HUDEP-2 (cell line): ENCODE data around the gene STUM.
"Not testable (repeated sequence)": the region's sequence is repeated elsewhere in the genome, so short reads cannot be mapped to it uniquely, and the experiment has no call there.

ENCODE experiments used
- DNase-seq, 76 experiments: peaks; one replicate each; lab custom pipeline; 2025; ENCODE audit not compliant: unreplicated experiment in 76 of 76; lab: John Stamatoyannopoulos, UW

STUM gene

DNA sequence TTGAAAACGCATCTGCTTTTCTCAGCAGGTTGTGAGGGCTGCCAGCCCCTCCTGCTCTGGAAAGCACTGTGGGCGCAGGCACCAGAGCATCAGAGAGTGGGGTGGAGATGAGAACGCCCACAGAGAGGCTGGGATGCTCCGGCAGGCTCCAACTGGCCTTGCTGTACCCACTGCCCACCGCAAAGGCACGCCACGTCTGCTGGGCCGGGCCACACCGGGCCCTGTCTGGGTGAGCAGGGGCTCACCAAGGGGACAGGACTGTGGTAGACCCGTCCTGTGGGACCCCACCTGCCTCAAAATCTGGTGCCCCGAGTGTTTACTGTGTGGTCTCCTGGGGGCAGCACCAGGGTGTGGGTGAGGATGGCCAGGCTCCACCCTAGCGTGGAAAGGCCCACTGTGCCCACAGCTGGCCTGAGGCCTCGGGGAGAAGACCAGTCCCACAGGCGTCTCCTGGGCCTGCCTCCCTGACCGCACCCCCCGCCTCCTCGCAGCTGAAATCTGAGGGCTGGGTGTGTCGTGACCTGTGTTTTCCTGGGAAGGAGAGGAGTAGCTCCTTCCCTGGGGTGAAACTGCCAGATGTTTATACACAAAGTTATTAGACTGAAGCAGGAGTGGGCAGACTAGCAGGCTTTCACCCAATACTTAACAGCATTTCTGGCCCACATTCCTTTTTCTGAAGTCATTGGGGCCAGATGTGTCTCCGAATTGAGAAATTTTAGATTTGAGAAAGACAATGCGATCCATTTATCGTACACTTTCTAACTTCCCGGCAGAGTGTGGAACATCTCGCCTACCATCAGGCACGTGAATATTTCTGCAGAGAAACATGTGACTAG is 53.8 kb downstream of the STUM start:
- no peak for DNase-seq

DNA sequence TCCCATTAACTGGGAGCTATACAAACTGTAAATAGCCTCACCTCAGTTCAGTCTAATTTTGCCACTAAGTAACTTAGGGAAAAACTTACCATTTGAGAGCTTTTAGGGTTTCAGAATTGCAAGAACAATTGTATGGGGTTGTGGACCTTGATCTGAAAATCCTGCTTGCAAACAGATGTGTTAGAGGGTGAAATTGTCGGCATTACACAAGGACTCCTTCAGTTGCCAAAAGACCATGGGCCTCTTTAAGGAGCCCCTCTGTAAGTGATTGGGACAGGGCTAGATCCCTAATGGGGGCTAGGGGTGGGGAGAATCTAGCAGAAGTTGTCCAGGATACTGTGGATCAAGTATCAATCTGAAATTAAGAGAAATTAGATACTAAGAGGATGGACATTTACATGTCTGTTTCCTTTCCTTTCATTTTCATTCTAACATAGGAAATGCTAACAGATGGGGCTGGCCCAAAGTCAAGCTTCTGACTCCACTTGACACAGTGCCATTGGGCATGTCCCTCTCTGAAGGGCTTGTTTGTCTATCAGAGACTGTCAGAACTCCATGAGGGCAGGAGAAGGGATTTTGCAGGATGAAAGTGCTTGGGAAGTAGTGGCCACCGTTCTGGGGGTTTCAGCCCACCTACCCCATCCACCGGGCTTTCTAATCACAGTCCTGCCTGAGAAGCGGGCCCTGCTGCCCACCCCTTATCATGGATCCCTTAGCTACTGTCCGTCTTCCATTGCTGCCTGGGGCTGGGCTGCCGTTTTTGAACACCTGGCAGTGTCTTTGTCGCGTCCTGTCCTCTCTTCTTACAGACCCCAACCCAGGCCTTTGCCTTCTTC is 54.7 kb downstream of the STUM start:
- DNase-seq = peak in 1 of 76 experiments; percentile 16

DNA sequence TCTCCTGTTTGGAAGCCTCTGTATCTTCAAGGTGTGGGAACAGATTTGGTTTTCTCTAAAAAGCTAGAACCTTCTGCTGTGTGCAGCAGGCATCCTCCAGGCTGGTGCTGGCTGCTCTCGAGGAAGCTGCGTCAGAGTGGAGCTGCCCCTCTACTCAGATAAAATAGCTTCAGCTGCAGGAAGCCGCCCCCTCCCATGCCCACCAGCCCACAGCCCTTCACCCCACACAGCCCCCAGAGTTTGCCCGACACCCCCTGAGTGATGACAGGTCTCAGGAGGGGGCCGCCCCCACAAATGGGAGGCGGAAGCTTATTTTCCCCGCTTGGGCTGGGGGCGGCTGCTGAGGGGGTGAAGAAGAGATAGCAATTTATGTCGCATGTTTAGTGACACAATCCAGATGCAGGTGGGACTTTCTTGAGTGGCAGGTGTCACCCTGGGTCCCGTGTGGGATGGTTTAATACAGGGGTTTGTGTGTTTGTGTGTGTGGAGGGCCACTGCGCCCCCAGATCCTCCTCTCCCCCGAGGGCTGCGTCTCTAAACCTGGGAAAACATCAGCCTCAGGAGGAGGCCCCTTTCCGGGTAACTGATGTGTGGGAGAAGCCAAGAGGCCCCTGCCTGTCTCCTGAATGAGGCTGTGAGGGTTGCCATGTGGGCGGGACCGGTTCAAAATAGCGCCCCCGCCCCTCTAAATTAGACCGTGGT is 55.4 kb downstream of the STUM start:
- DNase-seq = no peak

DNA sequence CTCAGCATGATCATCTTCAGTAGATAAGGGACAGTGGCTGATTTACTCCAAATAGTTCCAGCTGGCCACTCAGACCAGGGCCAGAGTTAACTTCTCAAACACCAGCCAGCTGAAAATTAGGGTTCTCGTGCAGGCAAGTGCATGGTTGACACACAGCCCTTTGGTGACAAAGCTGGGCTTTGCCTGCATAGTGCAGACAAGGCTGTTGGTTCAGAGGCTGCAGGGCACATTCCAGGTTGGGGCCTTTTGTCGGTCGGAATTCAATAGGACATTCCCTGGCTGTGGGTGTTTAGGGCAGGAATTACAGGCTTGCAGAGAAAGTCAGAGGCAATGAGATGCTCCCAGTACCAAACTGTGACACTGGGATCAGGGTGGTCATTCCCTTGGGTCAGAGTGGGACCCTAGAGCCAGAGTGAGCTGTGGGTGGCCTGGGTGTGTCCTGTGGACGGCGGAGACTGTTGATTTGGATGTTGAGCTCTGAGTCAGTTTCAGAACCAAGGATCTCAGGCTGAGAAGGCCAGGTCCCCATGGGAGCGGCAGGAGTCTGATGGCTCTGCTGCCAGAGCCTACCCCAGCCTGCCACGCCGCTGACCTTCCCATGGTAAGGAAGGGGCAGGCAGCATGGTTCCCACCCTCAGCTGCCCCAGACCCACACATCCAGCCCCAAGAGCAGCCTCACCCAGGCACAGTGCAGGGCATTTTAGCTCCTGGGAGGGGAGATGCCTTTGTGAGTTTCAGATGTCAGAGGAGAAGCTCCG is 56.2 kb downstream of the STUM start:
- no peak for DNase-seq

DNA sequence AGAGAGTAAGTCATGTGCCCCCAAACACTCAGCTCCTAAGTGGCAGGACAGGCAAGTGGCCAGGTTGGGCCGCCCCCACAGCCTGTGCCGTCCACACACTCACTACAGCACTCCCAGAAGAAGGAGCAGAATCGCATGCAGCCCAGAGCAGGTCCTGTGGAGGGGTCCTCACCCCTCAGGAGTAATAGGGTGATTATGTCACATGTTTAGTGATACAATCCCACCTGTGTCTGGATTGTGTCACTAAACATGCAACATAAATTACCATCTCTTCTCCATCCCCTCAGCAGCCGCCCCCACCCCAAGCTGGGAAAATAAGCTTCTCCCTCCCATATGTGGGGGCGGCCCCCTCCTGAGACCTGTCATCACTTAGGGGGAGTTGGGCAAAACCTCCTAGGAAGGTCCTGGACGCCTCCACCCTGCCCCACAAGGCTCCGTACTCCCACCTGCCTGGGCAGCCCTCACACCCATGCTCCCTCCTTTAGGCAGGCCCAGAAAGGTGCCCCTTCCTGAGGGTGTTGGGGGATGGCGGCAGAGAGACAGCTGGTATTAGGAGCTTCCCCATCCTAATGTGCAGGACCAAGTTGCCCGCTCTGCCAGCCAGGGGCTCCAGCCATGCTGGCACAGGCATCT is 56.9 kb downstream of the STUM start:
- DNase-seq = no peak

DNA sequence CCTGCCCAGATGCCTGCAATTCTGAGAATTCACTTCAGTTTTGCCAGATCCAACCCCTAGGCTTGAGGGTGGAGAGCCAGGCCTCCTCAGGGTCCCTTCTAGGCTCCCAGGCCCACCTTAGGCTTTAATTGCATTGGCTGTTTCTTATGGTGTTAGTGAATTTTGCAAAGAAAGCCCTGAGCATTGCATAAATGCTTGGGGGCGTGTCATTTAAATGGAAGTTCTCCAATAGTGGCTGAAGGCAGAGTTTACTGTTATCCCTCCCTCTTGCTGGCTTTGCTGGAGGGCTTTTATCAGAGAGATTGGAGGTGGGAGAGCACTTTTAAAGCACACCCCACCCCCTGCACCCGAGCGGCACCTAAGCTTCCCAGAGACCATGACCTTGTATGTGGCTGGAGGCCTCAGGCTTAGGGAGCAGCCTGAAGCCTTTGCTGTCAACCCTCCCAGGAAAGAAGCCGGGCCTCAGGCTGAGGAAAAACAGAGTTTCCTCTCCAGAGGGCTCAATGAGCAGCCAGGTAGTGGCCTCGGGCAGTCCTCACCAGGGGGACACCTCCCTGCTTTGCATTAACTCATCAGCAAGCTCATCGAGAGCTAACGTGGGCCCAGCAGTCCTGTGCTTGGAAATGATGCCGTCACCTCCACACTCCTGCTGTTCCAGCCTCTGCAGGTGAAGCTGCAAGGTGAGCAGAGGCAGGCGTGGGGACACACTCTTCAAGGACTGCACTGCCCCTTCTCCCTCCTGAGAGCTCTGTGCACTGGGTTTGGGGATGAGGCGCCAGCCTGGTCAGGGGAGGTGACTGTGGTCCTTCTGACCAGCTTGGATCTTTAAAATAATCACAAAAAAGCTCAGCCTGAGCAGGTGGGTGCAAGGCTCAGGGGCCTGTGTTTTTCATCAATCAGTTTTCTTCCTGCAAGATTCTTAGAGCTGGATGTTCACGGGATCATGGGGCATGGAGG is 58.0 kb downstream of the STUM start:
- no peak for DNase-seq

DNA sequence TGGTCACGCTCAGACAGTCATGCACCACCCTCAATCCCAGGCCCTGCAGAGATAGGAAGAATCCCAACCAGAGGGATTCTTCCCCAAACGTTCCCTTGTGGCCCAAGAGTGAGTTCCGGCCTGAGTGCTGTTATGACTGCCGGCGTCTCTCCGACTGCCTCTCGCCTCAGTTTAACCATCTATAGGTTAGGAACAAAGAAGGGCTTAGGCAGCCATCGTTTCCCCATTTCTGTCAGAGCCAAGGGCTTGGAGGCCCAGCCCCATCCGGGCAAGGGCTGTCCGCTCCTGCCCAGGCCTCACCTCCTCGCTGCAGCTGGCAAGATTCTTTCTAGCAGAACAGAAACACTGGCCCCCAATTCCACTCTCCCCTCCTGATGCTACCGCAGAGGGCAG is 58.7 kb downstream of the STUM start:
- no peak for DNase-seq

DNA sequence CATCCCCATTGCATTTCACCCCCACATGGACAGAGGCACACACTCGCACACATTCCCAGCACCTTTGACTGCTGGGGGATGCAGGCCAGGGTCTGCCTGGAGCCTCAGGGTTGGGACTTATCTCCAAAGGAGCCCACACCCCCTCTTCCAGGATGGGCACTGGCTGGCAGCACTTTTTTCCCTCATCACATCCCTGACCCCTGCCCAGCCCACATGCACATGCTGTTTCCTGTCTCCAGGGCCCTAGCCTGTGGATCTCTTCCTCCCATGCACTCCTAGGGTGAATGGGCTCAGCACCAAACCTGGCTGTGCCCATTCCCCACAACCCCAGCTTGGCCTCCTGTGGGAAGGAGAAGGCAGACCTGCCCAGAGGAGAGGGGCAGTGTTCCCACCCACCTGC is 59.3 kb downstream of the STUM start:
- no peak for DNase-seq

DNA sequence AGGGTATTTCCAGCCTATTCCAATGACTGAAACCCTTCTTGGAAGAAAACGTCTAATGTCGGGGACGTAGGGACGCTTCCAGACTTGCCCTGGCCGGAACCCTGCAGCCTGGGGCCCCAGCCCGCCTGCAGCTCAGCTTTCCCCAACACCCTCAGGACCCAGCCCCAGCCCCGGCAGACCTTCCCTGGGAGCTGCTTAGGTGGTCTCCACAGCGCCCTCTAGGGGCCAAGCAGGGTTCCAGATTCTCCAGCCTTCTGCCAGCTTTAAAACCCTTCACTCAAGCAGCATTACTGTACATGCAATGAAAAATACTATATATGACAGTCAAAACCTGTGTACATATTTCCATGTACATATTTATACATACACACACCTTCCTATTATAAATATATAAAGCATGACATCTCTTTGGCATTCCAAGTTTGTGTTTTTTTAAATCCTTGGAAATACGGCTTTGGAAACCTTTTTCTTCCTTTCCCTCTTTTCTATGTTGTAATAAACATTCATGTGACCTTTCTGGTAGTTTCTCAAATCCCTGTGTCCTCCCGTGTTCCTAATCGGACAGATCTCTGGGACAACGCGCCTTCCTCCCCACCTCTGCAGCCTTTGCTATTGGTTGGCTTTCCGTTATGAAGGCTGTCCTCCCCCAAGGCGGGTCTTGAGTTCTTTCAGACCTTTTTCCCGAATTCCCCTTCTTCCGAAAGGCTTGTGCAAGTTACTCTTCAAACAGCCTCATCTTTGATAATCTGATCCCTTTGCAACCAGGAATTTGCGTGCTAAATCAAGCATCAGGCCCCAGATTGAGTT is 60.3 kb downstream of the STUM start:
- peak in 55 of 76 experiments; percentile 3 to 64 (median 25) for DNase-seq

DNA sequence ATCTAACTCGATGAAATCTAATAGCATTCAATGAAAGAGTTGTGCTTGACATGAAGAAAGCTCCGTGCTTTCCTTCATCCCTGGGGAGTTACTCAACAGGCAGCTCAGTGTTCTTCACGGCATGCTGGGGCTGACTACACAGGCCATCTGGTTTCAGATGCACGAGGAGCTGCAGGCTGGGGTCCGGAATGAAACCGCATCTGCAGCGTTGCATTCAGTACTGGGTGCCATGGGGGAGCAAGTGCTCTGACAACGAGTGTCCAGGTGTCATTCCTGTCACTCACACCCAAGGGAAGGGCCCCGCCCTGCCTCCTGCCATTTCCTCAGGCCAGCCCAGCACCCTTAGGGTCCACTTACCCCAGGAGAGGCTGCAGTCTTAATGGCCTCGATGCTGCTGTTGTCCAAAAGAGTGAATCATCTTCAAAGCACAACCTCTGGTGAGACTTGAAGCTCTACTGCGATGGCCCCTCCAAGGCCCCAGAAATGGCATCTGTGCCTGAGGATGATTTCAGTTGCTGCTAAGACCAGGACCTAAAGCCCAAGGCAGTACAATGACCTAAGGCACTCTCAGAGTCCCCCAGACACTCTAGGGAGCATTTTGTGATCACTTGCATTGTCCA is 61.4 kb downstream of the STUM start:
- DNase-seq = no peak

DNA sequence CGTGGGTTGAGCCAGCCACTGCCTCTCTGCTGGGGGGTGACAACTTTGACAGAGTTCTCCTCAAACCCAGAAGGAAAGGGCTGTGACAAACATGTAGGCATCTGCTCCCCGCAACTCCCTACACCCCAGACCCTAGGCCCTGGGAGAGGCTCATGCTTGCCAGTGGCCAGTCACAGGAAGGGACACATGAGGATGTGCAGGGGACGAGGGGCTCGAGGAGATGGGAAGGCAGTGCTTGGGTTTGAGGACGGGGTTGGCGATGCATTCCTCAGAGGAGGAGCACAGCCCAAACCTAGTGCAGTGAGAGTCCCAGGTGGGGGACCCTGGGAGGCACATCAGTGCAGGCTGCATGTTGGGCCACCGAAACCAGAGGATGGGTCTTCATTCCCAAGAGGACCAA is 62.1 kb downstream of the STUM start:
- DNase-seq = no peak

DNA sequence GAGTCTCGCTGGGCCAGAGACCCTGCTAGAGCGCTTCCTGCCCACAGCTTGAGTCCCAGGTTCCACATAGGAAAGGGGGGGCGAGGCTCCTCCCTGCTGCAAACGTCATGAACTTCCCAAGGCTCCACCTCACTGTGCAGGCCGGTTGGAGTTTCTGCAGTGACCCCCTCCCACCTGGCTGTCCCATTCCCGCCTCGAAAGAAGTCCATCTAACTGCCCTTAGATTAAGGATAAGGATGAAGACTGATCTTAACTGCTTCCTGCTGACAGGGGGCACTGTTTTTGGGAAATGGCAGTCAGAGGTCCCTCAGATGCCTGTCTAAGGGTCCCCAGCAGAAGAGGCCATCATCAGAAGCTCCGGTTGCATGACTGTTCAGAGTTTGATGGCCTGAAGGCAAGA is 62.7 kb downstream of the STUM start:
- no peak for DNase-seq

DNA sequence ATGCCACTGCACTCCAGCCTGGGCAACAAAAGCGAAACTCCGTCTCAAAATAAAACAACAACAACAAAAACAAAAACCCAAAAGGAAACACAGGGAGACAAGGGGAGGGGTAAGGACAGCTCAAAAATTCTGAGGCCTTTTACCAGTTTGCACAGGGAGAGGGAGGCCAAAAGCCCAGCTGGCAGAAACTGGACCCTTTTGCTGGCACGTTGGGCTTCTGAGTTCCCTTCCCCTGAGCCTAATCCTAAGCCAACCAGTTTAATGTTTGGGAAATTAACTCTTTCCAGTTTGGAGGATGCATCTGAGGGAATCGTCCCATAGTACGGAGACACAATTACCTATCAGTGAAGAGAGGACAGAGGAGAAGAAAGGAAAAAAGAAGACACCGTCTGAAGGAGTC is 63.4 kb downstream of the STUM start:
- DNase-seq = not testable (repeated sequence)

DNA sequence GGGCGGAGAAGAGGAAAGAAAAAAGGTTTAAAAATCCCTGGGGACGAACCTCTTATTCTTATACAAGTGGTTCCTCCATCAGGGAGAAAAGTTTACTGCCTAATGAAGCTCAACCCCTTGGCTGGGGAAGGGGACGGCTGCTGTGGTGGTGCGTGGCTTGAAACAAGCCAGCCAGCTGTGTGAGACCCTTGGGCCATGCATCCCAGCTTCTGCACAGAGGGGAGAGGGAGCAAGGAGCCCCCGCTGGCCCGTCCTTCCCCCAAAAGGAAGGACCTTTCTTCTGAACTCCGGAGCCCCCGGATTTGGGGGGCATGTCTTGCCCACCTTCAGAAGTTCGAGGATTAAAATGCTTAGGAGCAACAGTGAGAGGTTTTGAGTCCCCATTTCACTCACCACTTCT is 67.3 kb downstream of the STUM start:
- no peak for DNase-seq

DNA sequence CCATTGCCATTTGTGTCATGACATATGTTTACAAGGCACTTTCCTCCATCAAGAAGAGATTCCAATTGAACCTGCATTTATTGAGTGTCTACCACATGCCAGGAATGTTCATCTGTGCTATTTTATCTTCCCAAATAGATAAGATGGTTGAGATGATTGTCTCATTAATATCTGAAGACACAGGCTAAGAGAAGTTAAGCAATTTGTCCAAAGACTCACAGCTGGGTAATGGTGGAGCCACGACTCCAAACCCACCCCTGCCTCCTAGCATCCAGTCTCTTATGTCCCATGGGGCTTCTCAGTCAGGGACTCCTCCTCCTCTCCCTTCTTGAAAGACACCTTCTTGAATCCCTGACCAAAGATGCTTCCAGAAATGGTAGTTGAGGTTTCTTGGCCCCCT is 68.1 kb downstream of the STUM start:
- DNase-seq = no peak

DNA sequence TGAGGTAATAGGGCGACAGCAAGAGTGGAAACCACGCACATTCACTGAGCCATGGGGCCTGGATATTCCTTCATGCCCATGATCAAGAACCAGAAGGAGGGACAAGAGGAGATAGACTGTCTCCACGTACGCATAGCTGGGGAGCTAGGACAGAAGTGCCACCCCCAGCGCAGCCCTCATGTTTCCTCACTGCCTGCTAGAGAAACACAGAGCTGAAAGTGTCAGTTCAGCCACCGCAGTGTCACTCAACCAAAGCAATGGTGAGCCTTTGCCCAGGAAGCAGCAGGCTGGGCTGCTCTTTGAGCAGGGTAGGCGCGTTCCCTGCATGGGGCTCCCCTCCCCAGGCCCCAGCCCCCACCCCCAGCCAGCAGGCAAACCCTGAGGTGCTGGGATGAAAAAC is 68.5 kb downstream of the STUM start:
- DNase-seq = no peak

DNA sequence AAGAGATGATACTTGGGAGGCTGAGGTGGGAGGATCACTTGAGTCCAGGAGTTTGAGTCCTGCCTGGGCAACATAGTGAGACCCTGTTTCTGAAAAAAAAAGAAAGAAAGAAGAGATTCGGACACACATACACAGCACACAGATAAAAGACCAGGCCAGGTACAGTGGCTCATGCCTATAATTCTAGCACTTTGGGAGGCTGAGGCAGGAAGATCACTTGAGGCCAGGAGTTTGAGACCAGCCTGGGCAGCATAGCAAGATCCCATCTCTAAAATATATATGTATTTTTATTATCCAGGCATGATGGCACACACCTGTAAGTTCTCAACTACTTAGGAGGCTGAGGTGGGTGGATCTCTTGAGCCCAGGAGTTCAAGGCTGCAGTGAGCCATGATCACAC is 69.2 kb downstream of the STUM start:
- DNase-seq = not testable (repeated sequence)

DNA sequence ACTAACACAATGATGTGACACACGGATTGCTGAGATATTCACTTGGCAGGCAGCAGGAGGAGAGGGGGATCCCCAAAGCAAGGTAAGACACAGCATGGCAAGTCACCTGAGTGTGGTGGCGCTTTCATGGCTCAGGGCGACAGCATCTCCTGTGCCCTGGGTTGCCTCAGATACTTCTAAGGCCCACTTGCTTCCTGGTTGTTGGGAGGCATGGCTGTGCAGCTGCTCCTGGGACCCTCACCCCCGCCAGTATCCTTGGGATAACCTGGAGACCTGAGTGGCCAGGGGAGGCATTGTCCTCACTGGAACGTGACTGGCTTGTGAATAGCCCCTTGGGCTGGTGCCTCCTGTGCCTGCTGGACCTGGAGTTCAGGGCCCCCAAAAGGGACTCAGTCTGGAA is 69.8 kb downstream of the STUM start:
- no peak for DNase-seq
